Fibroblast of lung (primary cell): Measurements from ENCODE around the gene MYOZ2. TPM values are rescaled to one million over a fixed set of nuclear protein-coding genes. Genes with fewer than 3 reads are reported as not detected.

ENCODE experiments used
- DNase-seq, 2 donors: peaks; one replicate each; pipeline versions ENCODE4 v3.0.0 to v3.0.0-alpha.2; 2010; ENCODE audit warnings: low read depth in 2 of 2
- H2AFZ ChIP-seq: 2 replicates; pipeline ENCODE4 v1.5.1; 2012; ENCODE audit warnings: low read length, control low read depth, inconsistent platforms
- H3K27ac ChIP-seq: 2 replicates; pipeline ENCODE4 v1.5.1; 2011; ENCODE audit warnings: low read length, control low read depth; ENCODE audit not compliant: insufficient read depth
- H3K27me3 ChIP-seq: 2 replicates; pipeline ENCODE4 v1.5.1; 2011; ENCODE audit warnings: mild to moderate bottlenecking, low read length; ENCODE audit not compliant: control insufficient read depth, insufficient read depth
- H3K36me3 ChIP-seq: 2 replicates; pipeline ENCODE4 v1.5.1; 2011; ENCODE audit warnings: low read length; ENCODE audit not compliant: control insufficient read depth, insufficient read depth
- H3K4me1 ChIP-seq: 2 replicates; pipeline ENCODE4 v1.5.1; 2011; ENCODE audit warnings: low read length; ENCODE audit not compliant: control insufficient read depth, insufficient read depth; ENCODE audit errors: extremely low read depth
- H3K4me2 ChIP-seq: 2 replicates; pipeline ENCODE4 v1.5.1; 2011; ENCODE audit warnings: low read length, control low read depth; ENCODE audit not compliant: insufficient read depth; ENCODE audit errors: extremely low read depth
- H3K4me3 ChIP-seq, 4 experiments: fragments of 200-600 bp in 1 of 4; sonication (generic) in 1 of 4; replicated peaks in 1 of 4; 2 replicates each; pipeline ENCODE4 v1.5.1; 2011 to 2016; ENCODE audit warnings: low read length in 4 of 4, low read depth in 3 of 4, mild to moderate bottlenecking in 3 of 4, control low read depth in 2 of 4, inconsistent platforms in 1 of 4, mixed read lengths in 1 of 4; ENCODE audit not compliant: insufficient read depth in 1 of 4; ENCODE audit errors: control extremely low read depth in 1 of 4
- H3K79me2 ChIP-seq: 2 replicates; pipeline ENCODE4 v1.5.1; 2012; ENCODE audit warnings: mild to moderate bottlenecking, low read length, inconsistent platforms; ENCODE audit not compliant: control insufficient read depth, insufficient read depth
- H3K9ac ChIP-seq: 2 replicates; pipeline ENCODE4 v1.5.1; 2011; ENCODE audit warnings: mild to moderate bottlenecking, low read length, control low read depth; ENCODE audit not compliant: insufficient read depth
- H3K9me3 ChIP-seq: 2 replicates; pipeline ENCODE4 v1.5.1; 2012; ENCODE audit warnings: low read depth, low read length; ENCODE audit not compliant: control insufficient read depth, insufficient read depth
- H4K20me1 ChIP-seq: 2 replicates; pipeline ENCODE4 v1.5.1; 2011; ENCODE audit warnings: low read length; ENCODE audit not compliant: control insufficient read depth, insufficient read depth; ENCODE audit errors: extremely low read depth
- CTCF ChIP-seq, 2 donors: IDR thresholded peaks in 1 of 2; conservative IDR thresholded peaks in 1 of 2; 1 replicate in 1 of 2; 2 replicates in 1 of 2; pipeline ENCODE4 v1.5.1; 2011 to 2012; ENCODE audit warnings: low read length in 2 of 2, control low read depth in 1 of 2, inconsistent platforms in 1 of 2, low read depth in 1 of 2, mild to moderate bottlenecking in 1 of 2
- EZH2 ChIP-seq: IDR thresholded peaks from 2 replicates; pipeline ENCODE4 v1.5.1; 2012; ENCODE audit warnings: low read length, control low read depth, mild to moderate bottlenecking; ENCODE audit errors: missing control alignments
- polyA plus RNA-seq, 2 donors: library from polyadenylated mRNA; depleted of rRNA in 1 of 2; stranded (reverse) in 1 of 2; unstranded in 1 of 2; fragments of >200 nt; gene quantifications; 2 replicates each; pipeline ENCODE4 v1.2.1, GENCODE V29; 2011 to 2012; ENCODE audit warnings: missing spikeins in 1 of 2
- total RNA-seq: library from RNA; depleted of rRNA; stranded (reverse); fragments of >200 nt; gene quantifications from 2 replicates; pipeline ENCODE4 v1.2.1, GENCODE V29; 2014

The MYOZ2 gene
- total and polyA plus RNA-seq, 2 donors (not counting 1 experiment from before 2014, with no cell fraction given) = 0.17 to 0.59 TPM

- H3K79me2 ChIP-seq = peaks cover 34% of the 10 kb centered on the region
- H3K9me3 ChIP-seq = no peaks in the 10 kb centered on the region
- peak overlapping the region; percentile 89 for H3K4me2 ChIP-seq
- no peak for TF ChIP-seq CTCF (conservative IDR thresholded peaks at IDR 0.05 in 1 of 2, IDR thresholded peaks at IDR 0.05 in 1 of 2; ENCODE audit: low read depth in 1 of 2, low read length in 2 of 2)
- TF ChIP-seq EZH2 = no peak
- no peak for DNase-seq
- H3K36me3 ChIP-seq = no peaks in the 10 kb centered on the region
- peak overlapping the region; percentile 63 for H2AFZ ChIP-seq
- H4K20me1 ChIP-seq = no peaks in the 10 kb centered on the region
- H3K4me1 ChIP-seq = peaks cover 21% of the 10 kb centered on the region
- peak overlapping the region; percentile 79 to 99 (median 89) for H3K4me3 ChIP-seq
- H3K27me3 ChIP-seq = no peaks in the 10 kb centered on the region
- peak overlapping the region; percentile 77 for H3K9ac ChIP-seq
- H3K27ac ChIP-seq = peak overlapping the region; percentile 89
These were observed 76.2 kb downstream of the MYOZ2 start for GRCh38 chr4:119211867-119212233.

- Histone ChIP-seq H3K4me3 (peak within 1 kb of the TSS; percentile 79 to 99 (median 89)), H3K4me2 (peak within 1 kb of the TSS; percentile 89), H2AFZ (peak within 1 kb of the TSS; percentile 89), H3K27ac (peak within 1 kb of the TSS; percentile 89), H3K27me3 (no peaks in the 10 kb centered on the region), H4K20me1 (no peaks in the 10 kb centered on the region), H3K9me3 (no peaks in the 10 kb centered on the region), H3K36me3 (no peaks in the 10 kb centered on the region), H3K4me1 (peaks cover 20% of the 10 kb centered on the region), H3K79me2 (peaks cover 38% of the 10 kb centered on the region), H3K9ac (peak within 1 kb of the TSS; percentile 77)
- DNase-seq = peak; percentile 96 to 98
- TF ChIP-seq CTCF (conservative IDR thresholded peaks at IDR 0.05 in 1 of 2, IDR thresholded peaks at IDR 0.05 in 1 of 2; ENCODE audit: low read depth in 1 of 2, low read length in 2 of 2) (no peak), EZH2 (no peak)
These were observed 76.8 kb downstream of the MYOZ2 start, which contains the start of gene USP53 for GRCh38 chr4:119212234-119212963. TSS of gene USP53 (plus strand) at chr4:119212713. CDS start at chr4:119239760, 27,047 bp downstream.

GRCh38 chr4:119212964-119213606 is 77.5 kb downstream of the MYOZ2 start:
- H3K4me2 ChIP-seq = peak overlapping the region; percentile 78

More at GRCh38 chr4:119212964-119213606, 77.5 kb downstream of the MYOZ2 start:
- H3K36me3 ChIP-seq = no peaks in the 10 kb centered on the region
- no peaks in the 10 kb centered on the region for H3K27me3 ChIP-seq
- peaks cover 14% of the 10 kb centered on the region for H3K4me1 ChIP-seq
- peak overlapping the region; percentile 77 for H3K9ac ChIP-seq
- peak overlapping the region; percentile 89 for H3K27ac ChIP-seq
- TF ChIP-seq CTCF (conservative IDR thresholded peaks at IDR 0.05 in 1 of 2, IDR thresholded peaks at IDR 0.05 in 1 of 2; ENCODE audit: low read depth in 1 of 2, low read length in 2 of 2) = peak; percentile 29 to 40
- no peak for TF ChIP-seq EZH2
- H4K20me1 ChIP-seq = no peaks in the 10 kb centered on the region
- DNase-seq = peak; percentile 93 to 95
- no peaks in the 10 kb centered on the region for H3K9me3 ChIP-seq
- H3K4me3 ChIP-seq = peak overlapping the region; percentile 79 to 99 (median 89)
- H2AFZ ChIP-seq = peak overlapping the region; percentile 89
- H3K79me2 ChIP-seq = peaks cover 40% of the 10 kb centered on the region
